IPS-NIHi11 (cell line): ENCODE measurements around the gene MT1G.
"Not testable (repeated sequence)": the region's sequence is repeated elsewhere in the genome, so short reads cannot be mapped to it uniquely, and the experiment has no call there.

Experiments
- DNase-seq: peaks from one replicate; pipeline ENCODE4 v3.0.0; 2012; ENCODE audit warnings: mixed read lengths, low spot score

MT1G gene

GRCh38 chr16:56684926-56685590 lies 17.2 kb upstream of the MT1G start:
- DNase-seq, result no peak

GRCh38 chr16:56684256-56684925 lies 16.5 kb upstream of the MT1G start:
- DNase-seq, result no peak

GRCh38 chr16:56683424-56684172 lies 15.7 kb upstream of the MT1G start:
- DNase-seq, result no peak

- no peak for DNase-seq
Measured at GRCh38 chr16:56682703-56683397, 15.0 kb upstream of the MT1G start.

GRCh38 chr16:56681939-56682702 lies 14.3 kb upstream of the MT1G start, which contains the start of gene MT1X:
Gene MT1X (plus strand): TSS chr16:56682470. CDS start chr16:56682541, 71 bp downstream.
- peak; percentile 88 for DNase-seq

- DNase-seq, result no peak
Measured at GRCh38 chr16:56679818-56680217, 12.0 kb upstream of the MT1G start.

GRCh38 chr16:56679078-56679730 lies 11.3 kb upstream of the MT1G start:
- no peak for DNase-seq

- DNase-seq, result no peak
Measured at GRCh38 chr16:56677474-56677873, 9.6 kb upstream of the MT1G start.

- DNase-seq, result no peak
Measured at GRCh38 chr16:56675685-56676210, 7.9 kb upstream of the MT1G start.

GRCh38 chr16:56674570-56674969 lies 6.7 kb upstream of the MT1G start:
- DNase-seq, result not testable (repeated sequence)

GRCh38 chr16:56673921-56674320 lies 6.1 kb upstream of the MT1G start:
- DNase-seq, result no peak

- no peak for DNase-seq
Measured at GRCh38 chr16:56672761-56673536, 5.1 kb upstream of the MT1G start.

- not testable (repeated sequence) for DNase-seq
Measured at GRCh38 chr16:56672171-56672570, 4.3 kb upstream of the MT1G start.

GRCh38 chr16:56671691-56672090 lies 3.8 kb upstream of the MT1G start:
- DNase-seq, result not testable (repeated sequence)

- no peak for DNase-seq
Measured at GRCh38 chr16:56670620-56670934, 2.7 kb upstream of the MT1G start.

- DNase-seq, result no peak
Measured at GRCh38 chr16:56669840-56670619, 2.2 kb upstream of the MT1G start.

GRCh38 chr16:56669005-56669839 lies 1.4 kb upstream of the MT1G start, which contains the start of gene MT1H:
Gene MT1H (plus strand): TSS chr16:56669814. CDS start chr16:56669885, 71 bp downstream.
- no peak for DNase-seq
